Stimulated activated CD8-positive, alpha-beta memory T cell treated with anti-CD3 and anti-CD28 coated beads, Interleukin-4, amount 100 ng/mL, for 48 hours (primary cell): ENCODE results near the gene FLOT1.
"Not testable (repeated sequence)": the region's sequence is repeated elsewhere in the genome, so short reads cannot be mapped to it uniquely, and the experiment has no call there.

Experiments used
- DNase-seq: peaks from one replicate; pipeline ENCODE4 v3.0.0-alpha.2; 2020

FLOT1 gene

DNA sequence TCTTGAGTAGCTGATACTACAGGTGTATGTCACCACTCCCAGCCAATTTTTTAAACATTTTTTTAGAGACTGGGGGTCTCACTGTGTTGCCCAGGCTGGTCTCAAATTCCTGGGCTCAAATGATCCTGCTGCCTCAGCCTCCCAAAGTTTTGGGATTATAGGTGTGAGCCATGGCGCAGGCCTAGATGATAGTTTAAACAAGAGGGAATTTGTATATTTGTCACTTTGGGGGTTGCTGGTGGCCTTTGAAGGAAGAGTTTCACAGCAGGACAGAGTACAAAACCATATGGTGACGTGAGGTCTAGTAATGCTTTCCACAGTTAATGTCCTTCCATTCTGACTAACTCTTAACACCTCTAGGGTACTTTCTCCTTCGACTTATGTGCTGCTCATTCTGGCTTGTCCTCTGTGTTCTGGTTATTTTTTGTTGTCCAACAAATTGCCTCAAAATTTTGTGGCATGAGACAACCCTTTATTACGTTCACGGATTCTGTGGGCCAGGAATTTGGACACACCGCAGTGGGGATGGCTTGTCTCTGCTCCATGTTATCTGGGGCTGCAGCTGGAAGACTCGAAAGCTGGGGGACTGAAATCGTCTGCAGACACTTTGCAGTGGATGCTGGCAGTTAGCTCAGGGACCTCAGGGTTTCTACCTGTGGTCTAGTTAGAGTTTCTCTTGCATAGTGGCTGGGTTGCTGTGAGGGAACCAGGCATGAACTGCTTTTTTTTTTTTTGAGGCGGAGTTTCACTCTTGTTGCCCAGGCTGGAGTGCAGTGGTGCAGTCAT is 24.9 kb upstream of the FLOT1 start:
- peak; percentile 58 for DNase-seq

DNA sequence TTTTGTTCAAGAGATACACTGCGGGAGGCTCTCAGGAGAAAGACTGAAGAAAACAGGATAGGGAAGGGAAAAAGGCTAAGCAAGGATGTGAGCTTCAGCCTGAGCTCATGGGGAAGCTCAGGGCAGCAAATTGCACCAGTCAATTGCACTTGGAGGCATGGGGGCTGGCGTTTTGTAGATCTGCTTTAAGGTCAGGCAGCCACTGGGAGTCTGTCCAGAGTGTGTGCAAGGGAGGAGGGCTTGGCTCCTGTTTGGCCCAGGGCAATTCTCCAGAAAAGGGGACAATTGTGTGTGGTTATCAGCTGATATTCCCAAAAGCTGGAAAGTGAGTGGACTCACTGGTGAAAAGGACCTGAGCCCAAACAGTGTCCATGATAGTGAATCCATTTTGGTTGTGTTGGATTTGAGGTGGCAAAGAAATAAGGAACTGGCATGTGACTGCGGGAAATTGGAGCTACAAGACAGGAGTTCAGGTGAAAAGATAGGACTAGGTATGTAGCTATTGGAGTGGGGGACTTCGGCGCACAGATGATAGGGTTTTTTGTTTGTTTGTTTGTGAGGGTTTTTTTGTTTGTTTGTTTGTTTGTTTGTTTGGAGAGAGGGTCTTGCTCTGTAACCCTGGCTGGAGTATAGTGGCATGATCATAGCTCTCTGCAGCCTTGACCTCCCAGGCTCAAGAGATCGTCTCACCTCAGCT is 24.1 kb upstream of the FLOT1 start:
- no peak for DNase-seq

DNA sequence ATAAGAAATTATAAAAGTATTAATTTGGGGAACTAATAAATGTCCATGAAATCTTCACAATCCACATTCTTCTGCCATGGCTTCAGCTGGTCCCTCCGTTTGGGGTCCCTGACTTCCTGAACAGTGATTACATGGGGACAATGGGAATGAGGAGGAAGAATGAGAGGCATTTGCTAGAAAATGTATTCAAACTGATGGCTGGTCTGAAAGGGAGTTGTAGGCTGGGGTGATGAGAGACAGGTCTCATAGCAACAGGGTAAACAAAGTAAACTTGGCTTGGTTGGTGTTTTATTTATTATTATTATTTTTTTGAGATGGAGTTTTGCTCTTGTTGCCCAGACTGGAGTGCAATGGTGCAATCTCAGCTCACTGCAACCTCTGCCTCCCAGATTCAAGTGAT is 23.0 kb upstream of the FLOT1 start:
- not testable (repeated sequence) for DNase-seq

DNA sequence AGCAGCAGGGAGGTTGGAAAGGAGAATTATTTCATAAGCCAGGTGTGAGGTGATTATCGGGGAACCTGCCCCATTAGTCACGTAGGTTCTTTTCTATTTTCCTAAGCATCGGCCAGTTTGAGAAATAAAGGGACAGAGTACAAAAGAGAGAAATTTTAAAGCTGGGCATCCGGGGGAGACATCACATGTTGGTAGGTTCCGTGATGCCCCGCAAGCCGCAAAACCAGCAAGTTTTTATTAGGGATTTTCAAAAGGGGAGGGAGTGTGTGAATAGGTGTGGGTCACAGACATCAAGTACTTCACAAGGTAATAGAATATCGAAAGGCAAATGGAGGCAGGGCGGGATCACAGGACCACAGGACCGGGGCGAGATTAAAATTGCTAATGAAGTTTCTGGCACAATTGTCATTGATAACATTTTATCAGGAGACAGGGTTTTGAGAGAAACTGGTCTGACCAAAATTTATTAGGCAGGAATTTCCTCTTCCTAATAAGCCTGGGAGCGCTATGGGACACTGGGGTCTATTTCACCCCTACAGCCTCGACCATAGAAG is 22.1 kb upstream of the FLOT1 start:
- DNase-seq: not testable (repeated sequence)

DNA sequence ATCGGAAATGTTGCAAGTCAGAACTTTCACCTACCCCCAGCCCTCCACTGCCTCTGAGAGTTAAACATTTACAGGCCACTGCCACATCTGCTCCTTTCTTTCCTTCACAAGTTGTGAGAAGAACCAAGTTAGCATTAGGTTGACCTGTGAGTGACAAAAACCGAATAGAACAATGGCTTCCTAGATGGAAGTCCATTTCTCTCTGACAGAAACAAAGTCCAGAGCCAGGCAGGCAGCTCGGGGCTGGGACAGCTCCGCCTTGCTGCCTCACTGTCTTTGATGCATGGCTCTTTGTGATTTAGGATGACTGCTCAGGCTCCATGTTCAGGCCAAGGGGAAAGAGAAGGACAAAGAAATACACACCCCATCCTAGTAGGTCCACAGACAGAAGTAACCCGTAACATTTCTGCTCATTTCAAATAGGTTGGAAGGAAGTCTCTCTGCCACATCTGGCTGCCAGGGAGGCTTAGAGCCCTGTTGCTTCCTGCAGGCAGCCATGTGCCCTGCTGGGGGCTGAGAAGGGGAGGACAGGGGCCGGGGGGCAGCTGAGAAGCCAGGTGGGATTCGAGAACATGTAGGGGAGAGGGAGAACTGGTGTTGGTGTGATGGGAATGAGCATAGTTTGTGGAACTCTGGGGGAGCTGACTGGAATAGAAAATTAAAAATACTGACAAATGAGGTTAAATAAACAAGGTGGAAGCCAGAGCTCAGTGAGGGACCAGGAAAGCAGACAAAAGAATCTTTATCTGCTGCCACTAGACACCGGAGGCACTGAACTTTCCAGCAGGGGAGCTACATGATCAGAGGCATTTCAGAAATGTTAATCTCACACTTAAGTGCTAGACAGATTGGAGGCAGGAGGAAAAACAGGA is 21.4 kb upstream of the FLOT1 start:
- DNase-seq: no peak

DNA sequence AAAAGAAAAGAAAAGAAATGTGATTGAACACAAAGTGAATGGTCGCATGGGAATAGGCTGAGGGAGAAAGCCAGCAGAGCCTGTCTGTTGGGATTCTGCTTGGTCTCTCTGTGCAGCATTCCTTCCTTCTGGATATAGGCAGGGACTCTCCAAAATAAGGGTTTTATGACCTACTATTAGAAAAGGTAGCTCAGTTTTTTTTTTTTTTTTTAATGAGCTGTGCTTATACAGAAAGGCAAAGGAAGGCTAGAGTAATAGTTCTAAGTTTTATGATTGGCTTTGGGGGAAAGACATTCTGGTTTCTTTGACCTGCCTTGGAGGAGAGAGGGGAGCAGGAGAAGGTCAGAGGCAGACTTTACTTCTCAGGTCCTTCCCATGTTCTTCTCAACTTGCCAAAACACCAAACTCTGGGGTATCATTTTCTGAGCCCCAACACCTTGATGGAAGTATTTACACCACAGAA is 20.7 kb upstream of the FLOT1 start:
- no peak for DNase-seq

DNA sequence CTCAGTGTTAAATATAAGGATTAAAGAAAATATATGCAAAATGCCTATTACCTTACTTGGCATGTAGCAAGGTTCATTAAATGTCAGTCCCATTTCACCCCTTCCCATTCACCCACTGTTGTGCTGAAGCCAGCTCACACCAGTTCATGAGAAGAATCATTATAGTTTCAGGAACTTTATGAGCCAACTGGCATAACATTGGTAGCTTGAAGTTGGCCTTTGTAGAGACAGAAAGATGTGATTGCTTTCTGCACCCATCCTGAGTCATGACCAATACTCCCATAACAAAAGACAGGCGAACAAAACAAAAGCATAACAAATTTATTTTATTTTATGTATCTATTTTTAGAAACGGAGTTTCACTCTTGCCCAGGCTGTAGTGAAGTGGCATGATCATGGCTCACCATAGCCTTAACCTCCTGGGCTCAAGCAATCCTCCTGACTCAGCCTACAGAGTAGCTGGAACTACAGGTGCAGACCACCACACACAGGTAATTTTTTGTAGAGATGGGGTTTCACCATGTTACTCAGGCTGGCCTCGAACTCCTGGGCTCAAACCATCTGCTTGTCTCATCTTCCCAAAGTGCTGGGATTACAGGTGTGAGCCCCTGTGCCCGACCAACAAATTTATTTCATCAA is 19.4 kb upstream of the FLOT1 start:
- no peak for DNase-seq

DNA sequence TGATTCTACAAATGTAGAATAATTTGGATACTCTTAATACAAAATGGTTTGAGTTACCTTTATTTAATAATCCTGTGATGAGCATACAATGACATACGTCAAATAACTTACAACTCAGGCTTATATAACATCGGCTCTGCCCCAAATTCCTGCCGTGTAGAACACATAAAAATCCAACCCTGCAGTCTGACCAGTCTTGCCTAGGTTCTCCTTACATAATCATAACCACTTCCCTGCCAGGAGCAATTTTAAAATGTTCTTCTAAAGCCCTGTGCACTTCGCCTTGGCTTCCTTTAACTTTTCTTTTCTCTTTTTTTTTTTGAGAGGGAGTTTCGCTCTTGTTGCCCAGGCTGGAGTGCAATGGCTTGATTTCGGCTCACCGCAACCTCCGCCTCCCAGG is 18.1 kb upstream of the FLOT1 start:
- no peak for DNase-seq

DNA sequence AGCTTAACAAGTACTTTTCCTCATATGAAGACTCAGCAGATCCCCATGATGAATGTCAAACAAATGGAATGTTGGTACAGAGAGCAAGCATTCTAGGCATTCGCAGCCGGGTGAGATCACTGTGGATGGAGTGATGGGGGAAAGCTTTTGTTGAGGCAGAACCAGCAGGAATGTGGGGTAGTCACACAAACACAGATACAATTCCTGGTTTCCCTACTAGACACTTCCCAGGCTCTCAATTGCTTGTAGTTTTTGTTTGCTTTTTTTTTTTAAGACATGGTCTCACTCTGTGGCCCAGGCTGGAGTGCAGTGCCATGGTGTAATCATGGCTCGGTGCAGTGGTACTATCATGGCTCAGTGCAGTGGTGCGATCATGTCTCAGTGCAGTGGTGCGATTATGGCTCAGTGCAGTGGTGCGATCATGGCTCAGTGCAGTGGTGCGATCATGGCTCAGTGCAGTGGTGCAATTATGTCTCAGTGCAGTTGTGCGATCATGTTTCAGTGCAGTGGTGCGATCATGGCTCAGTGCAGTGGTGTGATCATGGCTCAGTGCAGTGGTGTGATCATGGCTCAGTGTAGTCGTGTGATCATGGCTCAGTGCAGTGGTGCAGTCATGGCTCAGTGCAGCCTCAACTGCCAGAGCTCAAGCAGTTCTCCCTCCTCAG is 17.2 kb upstream of the FLOT1 start:
- no peak for DNase-seq

DNA sequence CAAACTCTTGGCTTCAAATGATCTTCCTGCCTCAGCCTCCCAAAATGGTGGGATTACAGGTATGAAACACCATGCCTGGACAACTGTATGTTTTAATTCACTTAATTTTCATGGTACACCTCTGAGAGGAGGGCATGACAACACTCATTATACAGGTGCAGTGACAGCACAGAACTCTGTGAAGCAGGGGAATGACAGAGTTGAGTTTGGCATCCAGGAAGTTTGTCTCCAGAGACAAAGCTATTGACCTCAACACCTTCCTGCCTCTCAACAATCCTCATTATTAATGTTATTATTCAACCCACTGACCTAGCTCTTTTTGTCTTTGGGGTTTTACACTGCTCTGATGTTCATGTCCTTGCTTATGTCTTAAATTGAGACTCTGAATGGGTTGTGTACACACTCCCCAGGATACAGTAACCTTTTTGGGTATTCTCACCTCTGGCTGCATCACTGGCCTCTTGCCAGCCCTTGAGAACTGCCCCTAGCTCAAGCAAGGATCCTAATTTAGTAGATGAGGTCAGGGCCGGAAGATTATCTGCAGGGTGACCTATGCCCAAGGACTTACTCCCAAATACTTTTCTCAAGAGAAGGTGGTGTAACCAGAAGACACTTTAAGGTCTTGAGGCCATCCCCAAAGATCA is 14.9 kb upstream of the FLOT1 start:
- DNase-seq: no peak

DNA sequence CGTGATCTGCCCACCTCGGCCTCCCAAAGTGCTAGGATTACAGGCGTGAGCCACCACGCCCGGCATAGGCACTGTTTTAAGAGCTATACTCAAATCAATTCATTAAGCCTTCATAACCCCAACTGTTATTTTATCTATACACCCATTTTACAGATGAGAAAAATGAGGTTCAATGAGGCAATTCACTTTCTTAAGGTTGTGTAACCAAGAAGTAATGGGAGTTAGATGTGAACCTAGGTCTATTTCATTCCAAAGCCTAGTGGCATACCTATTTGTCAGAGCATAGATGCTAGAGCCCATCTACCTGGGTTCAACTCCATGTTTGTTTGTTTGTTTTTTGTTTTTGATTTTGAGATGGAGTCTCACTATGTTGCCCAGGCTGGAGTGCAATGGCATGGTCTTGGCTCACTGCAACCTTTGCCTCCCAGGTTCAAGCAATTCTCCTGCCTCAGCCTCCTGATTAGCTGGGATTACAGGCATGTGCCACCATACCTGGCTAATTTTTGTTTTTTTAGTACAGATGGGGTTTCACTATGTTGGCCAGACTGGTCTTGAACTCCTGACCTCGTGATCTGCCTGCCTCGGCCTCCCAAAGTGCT is 14.0 kb upstream of the FLOT1 start:
- not testable (repeated sequence) for DNase-seq

DNA sequence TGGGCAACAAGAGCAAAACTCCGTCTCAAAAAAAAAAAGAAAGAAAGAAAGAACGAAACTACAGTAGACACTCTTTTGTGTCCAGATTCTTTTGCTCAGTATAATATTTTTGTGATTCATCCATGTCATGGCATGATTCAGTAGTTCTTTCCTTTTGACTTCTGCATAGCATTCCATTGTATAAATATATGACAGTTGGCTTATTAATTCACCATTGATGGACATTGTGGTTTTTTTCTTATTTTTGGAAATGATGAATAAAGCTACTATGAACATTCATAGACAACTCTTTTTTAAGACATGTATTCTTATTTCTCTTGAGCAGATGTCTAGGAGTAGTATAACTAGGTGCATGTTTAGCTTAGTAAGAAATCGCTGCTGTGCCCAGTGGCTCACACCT is 12.1 kb upstream of the FLOT1 start:
- DNase-seq: no peak

DNA sequence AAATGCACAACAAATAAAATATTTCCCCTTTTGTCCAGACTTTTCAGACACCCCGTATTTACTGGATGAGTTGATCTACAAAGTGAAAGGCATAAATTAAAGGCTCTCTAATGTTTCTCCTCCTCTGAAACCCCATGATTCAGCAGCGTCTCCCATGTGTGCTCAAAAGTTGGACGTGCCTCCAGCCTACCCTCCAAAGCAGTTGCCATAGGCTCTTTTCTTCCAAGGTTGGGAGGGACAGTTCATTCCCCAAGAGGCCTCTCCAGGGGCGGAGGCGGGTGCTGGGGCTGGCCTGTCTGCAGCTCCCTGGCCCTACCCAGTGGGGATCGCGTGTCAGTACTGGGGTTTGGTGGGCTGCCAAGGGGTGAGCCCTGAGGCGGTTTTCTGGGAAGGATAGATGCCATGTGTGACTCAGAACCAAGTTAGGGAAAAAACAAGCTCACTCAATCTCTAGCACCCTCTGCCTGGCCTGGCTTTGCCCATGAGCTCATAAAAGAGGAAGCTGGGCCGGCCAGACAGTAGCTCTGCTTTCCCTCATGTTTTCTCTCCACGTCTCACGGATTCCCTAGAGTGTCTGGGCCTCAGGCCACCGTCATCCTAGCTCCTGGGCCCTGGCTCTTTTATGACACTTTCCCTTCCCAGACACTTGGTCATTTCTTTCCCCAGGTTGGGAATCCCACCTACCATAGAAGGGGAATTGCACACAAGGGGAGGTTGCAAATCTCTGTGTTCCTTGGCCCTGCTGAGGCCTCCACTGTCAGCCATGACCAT is 9.9 kb upstream of the FLOT1 start:
- no peak for DNase-seq

DNA sequence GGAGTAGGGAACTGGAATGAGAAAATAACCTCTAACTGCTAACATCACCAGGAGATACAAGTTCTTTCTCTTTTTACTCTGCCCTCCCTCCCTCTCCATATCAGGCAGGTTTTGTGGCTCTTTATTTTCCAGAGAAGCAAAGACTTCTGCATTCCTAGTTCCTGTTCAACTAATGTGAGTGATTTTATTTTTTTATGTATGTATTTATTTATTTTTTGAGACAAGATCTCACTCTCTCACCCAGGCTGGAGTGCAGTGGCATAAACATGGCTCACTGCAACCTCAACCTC is 7.8 kb upstream of the FLOT1 start:
- DNase-seq: no peak

DNA sequence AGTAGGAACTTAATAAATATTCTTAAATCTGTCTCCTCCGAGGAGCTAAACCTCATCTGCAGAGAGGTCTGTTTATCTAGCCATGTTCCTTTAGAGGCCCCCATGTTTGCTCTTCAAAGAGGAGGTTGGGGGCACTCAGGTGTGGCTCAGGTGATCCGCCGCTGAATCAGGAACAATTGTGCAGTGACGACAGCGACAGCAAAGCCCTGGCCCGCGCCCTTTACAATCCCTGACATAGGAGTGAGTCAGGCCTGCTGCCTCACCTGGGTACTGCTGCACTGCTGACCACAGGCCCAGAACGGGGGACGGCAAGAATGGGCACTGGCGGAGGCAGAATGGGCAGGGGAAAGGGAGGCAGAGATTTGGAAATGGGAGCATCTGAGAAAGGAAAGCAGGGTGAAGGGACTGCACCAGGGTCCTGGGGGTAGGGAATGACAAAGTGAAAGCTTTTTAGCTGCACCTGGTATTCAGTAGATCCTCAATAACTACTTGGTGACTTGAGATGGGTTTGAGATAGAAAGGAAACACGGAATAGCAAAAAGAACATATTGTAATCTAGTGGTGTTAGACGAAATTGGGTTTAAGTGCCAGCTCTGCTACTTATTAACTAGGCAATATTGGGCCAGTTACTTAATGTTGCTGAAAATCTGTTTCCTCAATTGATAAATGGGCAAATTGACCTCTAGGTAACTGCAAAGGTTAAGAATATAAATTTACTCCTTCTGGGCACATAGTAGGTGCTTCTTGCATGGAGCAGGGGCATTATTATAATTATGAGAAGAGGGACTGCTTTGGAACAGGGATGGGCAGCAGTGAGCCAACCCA is 7.3 kb upstream of the FLOT1 start:
- no peak for DNase-seq

DNA sequence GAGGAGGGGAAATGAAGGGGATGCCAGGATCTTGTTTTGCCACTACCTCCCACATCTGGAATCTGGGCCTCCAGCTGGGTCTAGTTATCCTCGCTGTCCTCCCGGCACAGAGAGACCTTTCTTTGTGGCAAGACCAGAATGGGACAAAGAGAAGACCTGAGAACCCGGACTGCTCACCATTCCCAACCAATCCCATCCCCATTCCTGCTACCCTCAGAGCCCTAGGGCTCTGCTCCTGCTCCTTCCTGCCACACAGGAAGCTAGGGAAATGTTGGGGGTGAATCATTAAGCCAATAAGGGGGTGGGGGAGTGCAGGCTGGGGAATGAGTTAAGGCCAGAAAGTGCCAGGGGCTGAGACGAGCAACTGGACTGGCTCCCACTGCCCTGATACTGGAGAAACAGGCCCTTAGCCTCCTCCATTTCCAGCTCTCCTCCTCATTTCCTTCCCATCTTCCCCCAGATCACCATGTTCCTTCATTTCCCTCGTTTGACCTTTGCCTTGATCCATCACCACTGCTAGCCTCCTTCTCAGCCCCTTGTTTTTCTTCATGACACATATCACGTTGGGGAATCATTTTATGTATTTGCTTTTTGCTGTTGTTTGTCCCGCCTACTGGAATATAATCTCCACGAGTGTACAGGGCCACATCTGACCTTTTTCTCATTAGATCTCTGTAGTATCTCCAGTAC is 6.5 kb upstream of the FLOT1 start:
- DNase-seq: no peak

DNA sequence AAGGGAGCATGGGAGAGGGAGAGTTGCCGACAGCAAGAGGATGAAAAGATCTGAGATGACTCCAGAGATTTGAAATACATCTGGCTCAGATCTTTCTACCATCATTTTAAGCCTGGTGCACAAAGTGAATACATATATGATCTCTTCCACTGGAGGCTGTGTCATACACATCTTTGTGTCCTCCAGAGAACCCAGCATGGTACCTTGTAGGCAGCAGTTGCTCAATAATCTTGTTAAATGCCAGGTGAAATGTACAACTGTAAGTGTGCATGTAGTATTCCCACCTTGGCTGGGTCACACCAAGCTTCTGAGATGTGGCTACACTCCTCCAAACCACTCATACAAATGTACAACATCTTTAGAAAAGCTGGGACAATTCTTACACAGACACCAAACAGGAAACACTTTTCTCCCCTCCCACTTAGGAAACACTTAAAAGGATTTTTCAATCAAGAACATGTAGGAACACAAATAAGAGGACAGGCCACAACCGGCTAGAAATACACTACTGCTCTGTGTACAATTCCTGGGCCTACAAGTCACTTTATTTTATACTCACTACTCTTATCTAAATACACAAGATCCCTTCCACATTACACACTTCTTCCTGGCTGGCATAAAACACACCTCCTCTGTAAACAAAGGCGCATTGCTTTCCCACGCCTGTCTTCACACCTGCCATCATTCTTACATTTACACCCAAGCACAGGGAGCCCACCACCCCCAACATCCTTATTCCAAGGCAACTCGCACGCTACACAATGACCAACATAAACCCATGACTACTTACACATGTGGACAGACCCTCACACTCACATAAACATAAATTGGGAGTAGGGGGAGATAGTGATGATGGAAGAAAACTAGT is 5.6 kb upstream of the FLOT1 start:
- no peak for DNase-seq

DNA sequence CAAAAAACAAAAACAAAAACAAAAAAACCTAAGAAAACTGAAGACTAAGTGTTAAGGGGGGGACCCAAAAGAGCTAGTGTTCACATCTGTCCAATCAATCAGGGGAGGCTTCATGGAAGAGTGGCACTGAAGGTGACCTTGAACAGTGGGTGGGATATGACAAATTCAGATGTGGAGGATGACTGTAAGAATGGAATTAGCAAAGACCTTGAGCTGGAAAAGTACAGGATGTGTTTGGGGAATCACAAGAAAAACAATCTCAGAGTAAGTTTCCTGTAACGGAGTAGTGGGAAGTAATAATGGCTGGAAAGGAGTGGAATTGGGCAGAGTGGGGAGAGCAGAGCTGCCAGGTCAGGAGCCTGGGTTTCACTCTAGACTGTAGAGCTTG is 4.8 kb upstream of the FLOT1 start:
- DNase-seq: no peak
